ENCODE measurements around the gene MYO1D. TPM values are rescaled to one million over a fixed set of nuclear protein-coding genes. Genes with fewer than 3 reads are reported as not detected.

The MYO1D gene
- total RNA-seq, 1 experiment from 2014 or later, result 29.9 TPM

GRCh38 chr17:32836527-32836926 is 40.4 kb downstream of the MYO1D start (continued):
- TF ChIP-seq, protein P1, sequence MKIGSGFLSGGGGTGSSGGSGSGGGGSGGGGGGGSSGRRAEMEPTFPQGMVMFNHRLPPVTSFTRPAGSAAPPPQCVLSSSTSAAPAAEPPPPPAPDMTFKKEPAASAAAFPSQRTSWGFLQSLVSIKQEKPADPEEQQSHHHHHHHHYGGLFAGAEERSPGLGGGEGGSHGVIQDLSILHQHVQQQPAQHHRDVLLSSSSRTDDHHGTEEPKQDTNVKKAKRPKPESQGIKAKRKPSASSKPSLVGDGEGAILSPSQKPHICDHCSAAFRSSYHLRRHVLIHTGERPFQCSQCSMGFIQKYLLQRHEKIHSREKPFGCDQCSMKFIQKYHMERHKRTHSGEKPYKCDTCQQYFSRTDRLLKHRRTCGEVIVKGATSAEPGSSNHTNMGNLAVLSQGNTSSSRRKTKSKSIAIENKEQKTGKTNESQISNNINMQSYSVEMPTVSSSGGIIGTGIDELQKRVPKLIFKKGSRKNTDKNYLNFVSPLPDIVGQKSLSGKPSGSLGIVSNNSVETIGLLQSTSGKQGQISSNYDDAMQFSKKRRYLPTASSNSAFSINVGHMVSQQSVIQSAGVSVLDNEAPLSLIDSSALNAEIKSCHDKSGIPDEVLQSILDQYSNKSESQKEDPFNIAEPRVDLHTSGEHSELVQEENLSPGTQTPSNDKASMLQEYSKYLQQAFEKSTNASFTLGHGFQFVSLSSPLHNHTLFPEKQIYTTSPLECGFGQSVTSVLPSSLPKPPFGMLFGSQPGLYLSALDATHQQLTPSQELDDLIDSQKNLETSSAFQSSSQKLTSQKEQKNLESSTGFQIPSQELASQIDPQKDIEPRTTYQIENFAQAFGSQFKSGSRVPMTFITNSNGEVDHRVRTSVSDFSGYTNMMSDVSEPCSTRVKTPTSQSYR (CRISPR knock-in tag; IDR thresholded peaks at IDR 0.05), result no peak
- TF ChIP-seq SP1 (CRISPR knock-in tag; conservative IDR thresholded peaks at IDR 0.05) (no peak), USF1 (CRISPR knock-in tag; IDR thresholded peaks at IDR 0.05) (no peak), ERG (CRISPR knock-in tag; IDR thresholded peaks at IDR 0.05) (no peak), ATF3 (CRISPR knock-in tag; conservative IDR thresholded peaks at IDR 0.05) (no peak), ZNF263 (CRISPR knock-in tag; IDR thresholded peaks at IDR 0.05; ENCODE audit: low read depth) (no peak), GABPB1 (CRISPR knock-in tag; IDR thresholded peaks at IDR 0.05) (no peak), CREM (CRISPR knock-in tag; IDR thresholded peaks at IDR 0.05) (no peak)
- TF ChIP-seq, protein P2, sequence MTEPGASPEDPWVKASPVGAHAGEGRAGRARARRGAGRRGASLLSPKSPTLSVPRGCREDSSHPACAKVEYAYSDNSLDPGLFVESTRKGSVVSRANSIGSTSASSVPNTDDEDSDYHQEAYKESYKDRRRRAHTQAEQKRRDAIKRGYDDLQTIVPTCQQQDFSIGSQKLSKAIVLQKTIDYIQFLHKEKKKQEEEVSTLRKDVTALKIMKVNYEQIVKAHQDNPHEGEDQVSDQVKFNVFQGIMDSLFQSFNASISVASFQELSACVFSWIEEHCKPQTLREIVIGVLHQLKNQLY (CRISPR knock-in tag; IDR thresholded peaks at IDR 0.05), result no peak

DNA sequence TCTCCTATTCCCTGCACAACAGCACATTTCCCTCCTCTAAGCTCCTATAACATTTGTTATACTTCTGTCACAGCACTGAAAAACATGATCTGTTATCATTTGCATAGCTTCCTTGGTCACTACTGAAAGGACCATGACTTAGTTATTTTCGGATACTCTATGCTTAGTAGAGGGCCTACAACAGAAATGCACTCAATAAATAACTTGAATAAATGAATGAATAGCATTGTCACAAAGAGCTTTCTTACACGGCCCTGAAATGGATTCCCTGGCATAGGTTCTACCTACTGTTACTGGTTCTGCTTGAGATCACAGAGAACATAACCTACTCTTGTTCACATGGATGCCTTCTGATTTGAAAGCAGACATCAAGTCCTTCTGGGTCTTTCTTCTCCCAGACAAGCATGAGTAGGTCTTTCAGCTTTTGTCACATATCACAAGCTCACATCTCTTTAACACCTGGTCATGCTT is 41.6 kb downstream of the MYO1D start:
- Mint-ChIP-seq H3K27ac (peak overlapping the region; percentile 42; the same call in 1 of the 2 replicates), H3K27me3 (ENCODE audit: low read depth) (no peaks in the 10 kb centered on the region), H3K9me3 (0 out of 2 replicates have a peak, but pooled peaks cover 3% of the 10 kb centered on the region), H3K4me1 (0 out of 2 replicates have a peak, but pooled peaks cover 3% of the 10 kb centered on the region), H3K4me3 (no peak overlapping the region), H3K36me3 (no peaks in the 10 kb centered on the region)
- ChIA-PET CTCF (interaction anchor here (0.5 to 1.1 kb wide), 3 partner anchors 32 to 74 kb away, joined by 3 to 5 read pairs (median 3); no protein-coding TSS in a partner anchor), POLR2A (no interaction called here)
- TF ChIP-seq IRF2 (CRISPR knock-in tag; IDR thresholded peaks at IDR 0.05; ENCODE audit: borderline replicate concordance, low read depth), result no peak
- no peak for TF ChIP-seq TEAD1 (CRISPR knock-in tag; IDR thresholded peaks at IDR 0.05)
- no peak for TF ChIP-seq PREB (CRISPR knock-in tag; IDR thresholded peaks at IDR 0.05; ENCODE audit: borderline replicate concordance)
- TF ChIP-seq ZBTB43 (CRISPR knock-in tag; IDR thresholded peaks at IDR 0.05), result no peak
- TF ChIP-seq JUN (CRISPR knock-in tag; IDR thresholded peaks at IDR 0.05), result no peak
- TF ChIP-seq ATF6 (CRISPR knock-in tag; IDR thresholded peaks at IDR 0.05), result no peak
- TF ChIP-seq, protein P2 (CRISPR knock-in tag; IDR thresholded peaks at IDR 0.05), result no peak
- no peak for TF ChIP-seq SP1 (CRISPR knock-in tag; conservative IDR thresholded peaks at IDR 0.05)
- no peak for TF ChIP-seq NR3C1 (CRISPR knock-in tag; conservative IDR thresholded peaks at IDR 0.05; ENCODE audit: low read depth)
- TF ChIP-seq JAZF1 (CRISPR knock-in tag; IDR thresholded peaks at IDR 0.05), result no peak
- TF ChIP-seq ZBTB21 (CRISPR knock-in tag; IDR thresholded peaks at IDR 0.05; ENCODE audit: borderline replicate concordance), result no peak
- TF ChIP-seq TEAD4 (CRISPR knock-in tag; IDR thresholded peaks at IDR 0.05), result no peak
- TF ChIP-seq ZNF396 (CRISPR knock-in tag; IDR thresholded peaks at IDR 0.05; ENCODE audit: borderline replicate concordance), result no peak
- ATAC-seq (no peak), DNase-seq (ENCODE audit: low spot score) (no peak)
